Heart right ventricle (tissue), 16 donors: ENCODE measurements around the gene OR52D1. TPM values are rescaled to one million over a fixed set of nuclear protein-coding genes. Genes with fewer than 3 reads are reported as not detected.

Experiments
- ATAC-seq, 8 donors: fragments of 200-7000 bp; cut with Tn5 transposase; one replicate each; pipeline ENCODE4 v1.9.1; 2020; ENCODE audit warnings: mild to moderate bottlenecking in 8 of 8, moderate library complexity in 8 of 8, moderate number of reproducible peaks in 1 of 8
- DNase-seq, 2 donors: peaks; one replicate each; pipeline ENCODE4 v3.0.0-alpha.2; 2020
- H3K27ac ChIP-seq, 10 donors: fragments of 200-600 bp; sonication (generic) in 2 of 10; one replicate each; pipeline versions ENCODE4 v1.5.0 to v1.8.0; 2020 to 2022; ENCODE audit warnings: mild to moderate bottlenecking in 3 of 10
- H3K27me3 ChIP-seq, 7 donors: fragments of 200-600 bp; one replicate each; pipeline ENCODE4 v1.8.0; 2021 to 2022; ENCODE audit warnings: mild to moderate bottlenecking in 2 of 7
- H3K36me3 ChIP-seq, 9 donors: fragments of 200-600 bp; sonication (generic) in 1 of 9; one replicate each; pipeline versions ENCODE4 v1.5.0 to v1.8.0; 2020 to 2022; ENCODE audit warnings: mild to moderate bottlenecking in 2 of 9
- H3K4me1 ChIP-seq, 9 donors: fragments of 200-600 bp; sonication (generic) in 1 of 9; one replicate each; pipeline versions ENCODE4 v1.5.0 to v1.8.0; 2020 to 2022; ENCODE audit warnings: mild to moderate bottlenecking in 4 of 9
- H3K4me3 ChIP-seq, 10 donors: fragments of 200-600 bp; sonication (generic) in 2 of 10; one replicate each; pipeline versions ENCODE4 v1.5.0 to v1.8.0; 2020 to 2022; ENCODE audit warnings: mild to moderate bottlenecking in 7 of 10, moderate library complexity in 2 of 10
- H3K9me3 ChIP-seq, 11 donors: fragments of 200-600 bp in 10 of 11; sonication (generic) in 2 of 11; one replicate each; pipeline versions ENCODE4 v1.5.0 to v1.8.0; 2013 to 2022; ENCODE audit warnings: mild to moderate bottlenecking in 2 of 11, control low read depth in 1 of 11, moderate library complexity in 1 of 11
- WGBS, 2 donors: extraction: QIAGEN DNeasy Blood & Tissue Kit; methylation state at CpG; one replicate each; pipeline ENCODE4 v1.1.7; 2013; ENCODE audit warnings: inconsistent platforms in 1 of 2; 5-methylcytosine and 5-hydroxymethylcytosine counted together
- intact Hi-C, 10 donors: fragments of 100-400 bp; cut with DNase I; formaldehyde crosslinking; loops; one replicate each; pipeline versions ENCODE4 v1.11.1 to v1.14.2; 2022
- polyA plus RNA-seq, 2 donors: library from polyadenylated mRNA; stranded (reverse); fragments of 200-250 nt; gene quantifications; one replicate each; pipeline ENCODE4 v1.2.3, GENCODE V29; 2013
- total RNA-seq, 10 donors: library from RNA; stranded (reverse); fragmentation: NEBNext Ultra II Directional in 3 of 10; extraction: Animal tissue kit (Norgen Biotek cat#: 25700) in 3 of 10; gene quantifications; one replicate each; pipeline versions ENCODE4 v1.2.1 to v1.2.4, GENCODE V29; 2021 to 2023
- TF ChIP-seq, protein P1 (sequence below), 9 donors: fragments of 200-600 bp; sonication (generic) in 2 of 9; IDR thresholded peaks; one replicate each; pipeline versions ENCODE4 v1.5.0 to v1.8.0; 2021 to 2022; ENCODE audit warnings: antibody characterized with exemption in 9 of 9, mild to moderate bottlenecking in 5 of 9, moderate library complexity in 1 of 9
- donor health status: Arrhythmogenic right ventricular cardiomyopathy.
- donor health status: ischemic (EF 13 %, LVEDD 7.1; RV severe dilation, severe dysfunction).
- donor health status: healthy with polysubstance abuse.
- donor health status: DM: no; HTN: yes; CAD: no.
- donor health status: DM: no; HTN: no; CAD: no.
- donor health status: ischemic (EF 25% LVEDD 6.9; RV normal size, moderate dysfunction).
- donor health status: ischemic (EF 25% LVEDD 5.7; RV mildly dilated, moderate dysfunction).
- donor health status: healthy.
- donor health status: DM: yes; HTN: yes; CAD: no.
- donor health status: Ischemic cardiomyopathy.
- donor health status: ischemic (EF 35%, LVEDD 5.7; RV mildly dilated, moderate dysfunction).
- donor health status: nonischemic (EF 11% LVEDD 7.7; RV severe dilation, severe dysfunction).
- donor health status: DM: yes; HTN: yes; CAD: no.
- donor health status: PGD.
- donor health status: ischemic (EF 29% LVEDD 5.4; RV normal size, mild dysfunction).
- donor health status: nonischemic (EF 23%, LVEDD 6.1; RV moderate dilation, normal function).

The OR52D1 gene
- total and polyA plus RNA-seq, 12 donors = not detected

DNA sequence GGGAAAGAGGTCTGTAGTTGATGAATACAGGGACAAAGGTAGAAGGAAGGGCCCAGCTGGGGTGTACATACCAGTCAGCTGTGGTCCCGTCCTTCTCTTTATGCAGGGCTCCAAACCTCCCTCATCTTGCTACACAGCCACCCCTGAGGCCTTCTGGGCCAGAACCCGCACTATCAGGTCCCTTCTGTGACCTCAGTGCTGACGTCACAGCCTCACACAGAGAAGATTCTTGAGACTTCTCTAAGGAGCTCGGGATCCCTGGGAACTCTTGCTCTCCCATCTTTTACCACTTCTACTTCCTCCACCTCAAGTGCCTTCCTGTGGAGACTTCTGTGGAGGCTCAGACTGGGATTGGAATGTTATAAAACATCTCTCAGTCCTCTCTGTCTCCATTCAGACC is 21.3 kb downstream of the OR52D1 start, which contains the start of gene UBQLN3:
TSS of gene UBQLN3 (minus strand) at position 155 of the 400 bp plus-strand sequence. CDS start 399 bp downstream, outside the sequence.
- ATAC-seq = no peak

DNA sequence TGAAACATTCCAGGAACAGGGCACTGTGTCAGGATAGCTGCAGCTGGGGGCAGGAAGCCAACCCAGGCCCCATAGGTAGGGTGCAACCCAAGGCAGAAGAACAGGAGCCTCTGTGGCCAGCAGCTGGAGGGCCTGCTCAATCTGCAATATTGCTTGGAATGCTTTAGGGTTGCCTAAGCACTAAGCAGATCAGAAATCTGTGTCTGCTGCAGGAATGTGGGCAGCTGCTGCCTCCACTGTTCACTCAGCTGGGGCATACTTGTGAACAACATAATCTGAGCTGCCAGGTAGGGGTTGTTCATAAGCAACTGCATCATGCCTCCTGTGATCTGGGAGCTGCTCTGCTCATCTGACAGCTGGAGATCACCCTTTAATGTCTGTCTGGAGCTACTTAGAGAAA is 26.4 kb downstream of the OR52D1 start:
- no peak for DNase-seq
- no peaks in the 10 kb centered on the region for H3K36me3 ChIP-seq
- intact Hi-C loops = no loop called here
- H3K27me3 ChIP-seq = no peaks in the 10 kb centered on the region
- TF ChIP-seq, protein P1, sequence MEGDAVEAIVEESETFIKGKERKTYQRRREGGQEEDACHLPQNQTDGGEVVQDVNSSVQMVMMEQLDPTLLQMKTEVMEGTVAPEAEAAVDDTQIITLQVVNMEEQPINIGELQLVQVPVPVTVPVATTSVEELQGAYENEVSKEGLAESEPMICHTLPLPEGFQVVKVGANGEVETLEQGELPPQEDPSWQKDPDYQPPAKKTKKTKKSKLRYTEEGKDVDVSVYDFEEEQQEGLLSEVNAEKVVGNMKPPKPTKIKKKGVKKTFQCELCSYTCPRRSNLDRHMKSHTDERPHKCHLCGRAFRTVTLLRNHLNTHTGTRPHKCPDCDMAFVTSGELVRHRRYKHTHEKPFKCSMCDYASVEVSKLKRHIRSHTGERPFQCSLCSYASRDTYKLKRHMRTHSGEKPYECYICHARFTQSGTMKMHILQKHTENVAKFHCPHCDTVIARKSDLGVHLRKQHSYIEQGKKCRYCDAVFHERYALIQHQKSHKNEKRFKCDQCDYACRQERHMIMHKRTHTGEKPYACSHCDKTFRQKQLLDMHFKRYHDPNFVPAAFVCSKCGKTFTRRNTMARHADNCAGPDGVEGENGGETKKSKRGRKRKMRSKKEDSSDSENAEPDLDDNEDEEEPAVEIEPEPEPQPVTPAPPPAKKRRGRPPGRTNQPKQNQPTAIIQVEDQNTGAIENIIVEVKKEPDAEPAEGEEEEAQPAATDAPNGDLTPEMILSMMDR (IDR thresholded peaks at IDR 0.05) = no peak
- H3K9me3 ChIP-seq = no peaks in the 10 kb centered on the region
- H3K27ac ChIP-seq = no peak overlapping the region
- no peak for ATAC-seq
- no peaks in the 10 kb centered on the region for H3K4me1 ChIP-seq
- H3K4me3 ChIP-seq = no peak overlapping the region

More for the DNA sequence above, 21.3 kb downstream of the OR52D1 start, which contains the start of gene UBQLN3:
- H3K4me3 ChIP-seq = no peak within 1 kb of the TSS
- WGBS, 2 donors = 81 to 85% methylated on average over 4 of the region's 4 CpGs
- H3K27ac ChIP-seq = no peak within 1 kb of the TSS
- no peaks in the 10 kb centered on the region for H3K9me3 ChIP-seq
- H3K4me1 ChIP-seq = no peaks in the 10 kb centered on the region
- DNase-seq = no peak
- intact Hi-C loops = no loop called here
- H3K36me3 ChIP-seq = no peaks in the 10 kb centered on the region
- no peaks in the 10 kb centered on the region for H3K27me3 ChIP-seq
- TF ChIP-seq, protein P1 (IDR thresholded peaks at IDR 0.05) = no peak

DNA sequence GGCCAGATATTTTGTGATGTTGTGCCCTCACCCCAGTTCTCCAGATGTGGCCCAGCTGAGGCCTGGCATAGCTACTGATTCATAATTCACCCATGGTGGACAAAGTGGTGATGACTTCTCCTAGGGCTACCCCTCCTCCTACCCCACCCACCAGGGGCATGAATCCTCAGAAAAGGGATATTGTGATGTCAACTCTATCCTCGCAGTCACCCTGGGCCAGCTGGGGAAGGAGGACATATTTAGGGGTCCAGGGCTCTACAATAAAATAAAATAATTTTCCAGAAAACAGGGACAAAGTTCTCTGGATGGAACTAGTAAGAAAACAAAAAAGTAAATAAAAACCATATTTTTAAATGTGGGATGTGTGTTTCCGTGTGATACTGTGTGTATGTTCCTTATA is 28.1 kb downstream of the OR52D1 start, which contains the start of gene UBQLNL:
TSS of gene UBQLNL (minus strand) at position 101 of the 400 bp plus-strand sequence. CDS start 258 bp downstream, outside the sequence.
- ATAC-seq (no peak), DNase-seq (no peak)
- Histone ChIP-seq H3K36me3 (no peaks in the 10 kb centered on the region), H3K4me1 (no peaks in the 10 kb centered on the region), H3K9me3 (no peaks in the 10 kb centered on the region), H3K4me3 (no peak within 1 kb of the TSS), H3K27me3 (no peaks in the 10 kb centered on the region), H3K27ac (no peak within 1 kb of the TSS)
- TF ChIP-seq, protein P1 (IDR thresholded peaks at IDR 0.05) = no peak
- intact Hi-C loops = no loop called here
- 91% methylated on average over 2 of the region's 2 CpGs for WGBS, 2 donors

DNA sequence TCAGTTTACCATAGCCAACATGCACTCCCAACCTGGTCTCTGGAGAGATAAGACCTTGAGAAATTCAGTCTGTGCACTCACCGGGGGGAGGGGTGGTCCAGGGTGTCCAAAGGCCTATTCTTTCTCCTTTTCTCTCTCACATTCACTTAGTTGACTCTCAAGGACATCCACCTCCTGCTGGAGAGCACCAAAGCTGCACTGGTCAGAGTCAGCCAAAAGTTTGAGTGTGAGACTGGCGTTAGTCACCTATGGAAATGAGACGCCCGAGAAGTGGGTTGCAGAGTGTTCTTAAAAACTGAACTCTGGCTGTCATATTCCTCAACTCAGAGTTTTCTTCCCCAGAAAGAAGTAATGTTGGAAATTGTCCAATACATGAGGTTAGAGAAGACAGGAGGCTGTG is 33.1 kb downstream of the OR52D1 start:
- H3K36me3 ChIP-seq = no peaks in the 10 kb centered on the region
- H3K4me3 ChIP-seq = no peak overlapping the region
- ATAC-seq = no peak
- no peaks in the 10 kb centered on the region for H3K4me1 ChIP-seq
- no peaks in the 10 kb centered on the region for H3K9me3 ChIP-seq
- TF ChIP-seq, protein P1 (IDR thresholded peaks at IDR 0.05) = no peak
- WGBS, 2 donors = 91 to 94% methylated on average over 4 of the region's 4 CpGs
- no peak overlapping the region for H3K27ac ChIP-seq
- H3K27me3 ChIP-seq = peaks cover 0 to 4% (median 0%) of the 10 kb centered on the region in 7 donors
- DNase-seq = no peak
- intact Hi-C loops = no loop called here
